ENCODE data around the gene PSG5. TPM values are rescaled to one million over a fixed set of nuclear protein-coding genes. Genes with fewer than 3 reads are reported as not detected.

PSG5 gene
- total RNA-seq, 2 donors from 2014 or later: not detected

Other genes with a start within 250 kb of the PSG5 start
- gene PSG7, start 249.3 kb downstream of the PSG5 start, total RNA-seq: not detected
- gene PSG11, start 160.1 kb downstream of the PSG5 start, total RNA-seq: not detected
- not detected for gene PSG2, start 103.8 kb downstream of the PSG5 start, total RNA-seq
- gene PSG4, start 19.1 kb upstream of the PSG5 start, total RNA-seq: not detected
- not detected for gene PSG9, start 83.0 kb upstream of the PSG5 start, total RNA-seq
- gene CD177, start 167.2 kb upstream of the PSG5 start, total RNA-seq: not detected
- not detected for gene TEX101, start 228.4 kb upstream of the PSG5 start, total RNA-seq